ENCODE data around the gene SDR9C7.

- no peak for TF ChIP-seq CTCF (IDR thresholded peaks at IDR 0.05)
- no peak for TF ChIP-seq EP300 (IDR thresholded peaks at IDR 0.05)
- TF ChIP-seq POLR2A (IDR thresholded peaks at IDR 0.05) = no peak
Measured at GRCh38 chr12:56914256-56914655, 20.0 kb downstream of the SDR9C7 start.

Measured in gastroesophageal sphincter (tissue), 3 donors.